Measurements from ENCODE around the gene ZKSCAN2. TPM values are rescaled to one million over a fixed set of nuclear protein-coding genes. Genes with fewer than 3 reads are reported as not detected.

ZKSCAN2 gene
- total and polyA plus RNA-seq, 2 of the 4 experiments (the other 2 are of a cell fraction), result 1.6 to 3.8 TPM

DNA sequence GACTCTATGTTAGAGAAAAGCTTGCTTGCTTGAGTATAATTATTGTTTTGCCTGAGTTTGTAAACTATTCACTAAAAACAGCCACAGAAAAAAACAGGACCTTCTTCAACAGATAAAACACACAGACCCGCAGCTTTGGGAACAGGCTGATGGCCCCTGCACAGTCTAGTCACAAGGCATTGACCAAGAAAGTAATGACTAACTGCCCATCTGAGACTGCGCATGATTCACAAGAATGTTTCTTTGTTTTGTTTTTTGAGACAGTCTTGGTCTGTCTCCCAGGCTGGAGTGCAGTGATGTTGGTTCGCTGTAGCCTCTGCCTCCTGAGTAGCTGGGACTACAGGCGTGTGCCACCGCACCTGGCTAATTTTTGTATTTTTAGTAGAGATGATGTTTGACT is 2.8 kb upstream of the ZKSCAN2 start:
- Histone ChIP-seq H4K5ac (ENCODE audit: low read depth, low read length) (no peak overlapping the region), H2BK120ac (ENCODE audit: low read depth, low read length) (no peak overlapping the region), H3K9ac (ENCODE audit: low read depth, low read length) (no peak overlapping the region), H4K91ac (ENCODE audit: insufficient read depth, low read depth, low read length) (no peak overlapping the region), H4K8ac (ENCODE audit: low read depth in 2 of 2, low read length in 2 of 2) (no peak overlapping the region), H3K23ac (ENCODE audit: low read depth, low read length) (no peak overlapping the region), H4K20me1 (ENCODE audit: insufficient read depth, low read length) (peaks cover 39% of the 10 kb centered on the region), H3K9me3 (ENCODE audit: control insufficient read depth, insufficient read depth, low read length) (no peaks in the 10 kb centered on the region), H2BK5ac (ENCODE audit: low read depth, low read length, poor library complexity, severe bottlenecking) (no peak overlapping the region), H2AK9ac (replicated peaks; ENCODE audit: low read depth, low read length, poor library complexity) (no peak overlapping the region), H3K27ac (ENCODE audit: insufficient read depth, low read length) (no peak overlapping the region), H3K56ac (ENCODE audit: extremely low read depth, insufficient read depth, low read length) (no peak overlapping the region), H2BK20ac (ENCODE audit: low read depth, low read length) (no peak overlapping the region), H3K4me1 (ENCODE audit: control insufficient read depth, insufficient read depth, low read length) (peaks cover 4% of the 10 kb centered on the region; the same call in 1 of the 2 replicates), H3K4me2 (ENCODE audit: low read depth, low read length) (no peak overlapping the region), H2AFZ (replicated peaks; ENCODE audit: low read length, poor library complexity) (no peak overlapping the region), H3K14ac (replicated peaks; ENCODE audit: low read depth, low read length) (no peak overlapping the region), H3K18ac (ENCODE audit: low read depth, low read length) (no peak overlapping the region), H2BK15ac (ENCODE audit: low read depth, low read length) (no peak overlapping the region), H3K9me1 (ENCODE audit: insufficient read depth, low read length) (peaks cover 10% of the 10 kb centered on the region), H2AK5ac (ENCODE audit: low read depth, low read length) (no peak overlapping the region), H3K27me3 (ENCODE audit: control insufficient read depth, insufficient read depth, low read length) (no peaks in the 10 kb centered on the region), H3K4ac (ENCODE audit: low read depth, low read length) (no peak overlapping the region), H3K36me3 (ENCODE audit: control insufficient read depth, insufficient read depth, low read length) (peaks cover 5% of the 10 kb centered on the region), H3K79me1 (ENCODE audit: low read depth in 1 of 2, low read length in 2 of 2) (peaks cover 18 to 54% of the 10 kb centered on the region in 2 experiments), H3K4me3 (ENCODE audit: insufficient read depth, low read depth, low read length) (no peak overlapping the region)
- TF ChIP-seq RAD21 (IDR thresholded peaks at IDR 0.05; ENCODE audit: low read length), result no peak
- TF ChIP-seq FOS (IDR thresholded peaks at IDR 0.05; ENCODE audit: low read depth, low read length), result no peak
- TF ChIP-seq CHD1 (IDR thresholded peaks at IDR 0.05; ENCODE audit: low read depth, low read length), result no peak
- no peak for TF ChIP-seq RFX5 (IDR thresholded peaks at IDR 0.05; ENCODE audit: low read depth, low read length)
- TF ChIP-seq MAZ (IDR thresholded peaks at IDR 0.05; ENCODE audit: borderline replicate concordance, low read depth, low read length), result no peak
- no peak for TF ChIP-seq POLR2A (IDR thresholded peaks at IDR 0.05; ENCODE audit: low read depth, low read length)
- TF ChIP-seq NFE2L2 (IDR thresholded peaks at IDR 0.05; ENCODE audit: low read depth, low read length), result no peak
- no peak for TF ChIP-seq MXI1 (IDR thresholded peaks at IDR 0.05; ENCODE audit: borderline replicate concordance, low read depth, low read length)
- TF ChIP-seq ELK1 (IDR thresholded peaks at IDR 0.05; ENCODE audit: borderline replicate concordance, low read depth, low read length), result no peak
- TF ChIP-seq, protein P1, sequence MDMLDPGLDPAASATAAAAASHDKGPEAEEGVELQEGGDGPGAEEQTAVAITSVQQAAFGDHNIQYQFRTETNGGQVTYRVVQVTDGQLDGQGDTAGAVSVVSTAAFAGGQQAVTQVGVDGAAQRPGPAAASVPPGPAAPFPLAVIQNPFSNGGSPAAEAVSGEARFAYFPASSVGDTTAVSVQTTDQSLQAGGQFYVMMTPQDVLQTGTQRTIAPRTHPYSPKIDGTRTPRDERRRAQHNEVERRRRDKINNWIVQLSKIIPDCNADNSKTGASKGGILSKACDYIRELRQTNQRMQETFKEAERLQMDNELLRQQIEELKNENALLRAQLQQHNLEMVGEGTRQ (IDR thresholded peaks at IDR 0.05; ENCODE audit: low read depth, low read length), result no peak
- TF ChIP-seq RCOR1 (IDR thresholded peaks at IDR 0.05; ENCODE audit: insufficient replicate concordance, low read length), result no peak
- DNase-seq (peak; percentile 34), ATAC-seq (ENCODE audit: low read depth) (no peak)
- ChIA-PET POLR2A (ENCODE audit: unreplicated experiment) (interaction anchor here (0.6 to 0.8 kb wide), 2 partner anchors 10 to 1950 kb away, joined by 3 read pairs; no protein-coding TSS in a partner anchor), CTCF (interaction anchor here (0.6 to 2.5 kb wide), 2 partner anchors 16 to 201 kb away, joined by 3 to 8 read pairs; no protein-coding TSS in a partner anchor)
- WGBS, 2 experiments (ENCODE audit: extremely low coverage in 2 of 2, insufficient read length in 1 of 2), result 67% methylated on average over 1 of the region's 5 CpGs; no CpG with 5 or more reads in 1 of the 2 experiments
- intact Hi-C loops (cut with micrococcal nuclease) (no loop called here), dilution Hi-C loops (cut with HindIII; ENCODE audit: low sequenced_read_pairs, unreplicated experiment) (no loop called here), in situ Hi-C loops (cut with MboI; ENCODE audit: low sequenced_read_pairs) (no loop called here)
- BruUV-seq (replicated peaks), result no TSS peak

Measured in IMR-90 (cell line).